GM10847 (cell line): ENCODE measurements around the gene CCDC137.

ENCODE experiments used
- POLR2A ChIP-seq: IDR thresholded peaks from 2 replicates; pipeline ENCODE4 v1.6.1; 2011; ENCODE audit not compliant: insufficient read length; ENCODE audit errors: extremely low read depth

The CCDC137 gene

GRCh38 chr17:81687770-81688541 is 21.4 kb downstream of the CCDC137 start:
- no peak for TF ChIP-seq POLR2A

GRCh38 chr17:81688616-81689015 is 22.1 kb downstream of the CCDC137 start:
- TF ChIP-seq POLR2A = no peak

GRCh38 chr17:81690066-81690465 is 23.5 kb downstream of the CCDC137 start:
- TF ChIP-seq POLR2A = no peak

- no peak for TF ChIP-seq POLR2A
Measured at GRCh38 chr17:81690549-81690948, 24.0 kb downstream of the CCDC137 start.

- no peak for TF ChIP-seq POLR2A
Measured at GRCh38 chr17:81691196-81691595, 24.7 kb downstream of the CCDC137 start.

GRCh38 chr17:81691608-81692007 is 25.1 kb downstream of the CCDC137 start:
- no peak for TF ChIP-seq POLR2A

- TF ChIP-seq POLR2A = no peak
Measured at GRCh38 chr17:81693509-81694210, 27.1 kb downstream of the CCDC137 start.

- no peak for TF ChIP-seq POLR2A
Measured at GRCh38 chr17:81694810-81695209, 28.3 kb downstream of the CCDC137 start.

GRCh38 chr17:81695211-81695610 is 28.7 kb downstream of the CCDC137 start:
- no peak for TF ChIP-seq POLR2A

- TF ChIP-seq POLR2A = no peak
Measured at GRCh38 chr17:81695801-81696200, 29.3 kb downstream of the CCDC137 start.

GRCh38 chr17:81696218-81696941 is 29.8 kb downstream of the CCDC137 start:
- TF ChIP-seq POLR2A = no peak

- TF ChIP-seq POLR2A = no peak
Measured at GRCh38 chr17:81697261-81698044, 30.9 kb downstream of the CCDC137 start.

- TF ChIP-seq POLR2A = no peak
Measured at GRCh38 chr17:81700353-81701287, 34.1 kb downstream of the CCDC137 start.
